B cell (primary cell): ENCODE data around the gene ALDH3B1.

Experiments used
- EZH2 ChIP-seq: IDR thresholded peaks from 2 replicates; pipeline ENCODE4 v1.6.1; 2012; ENCODE audit warnings: borderline replicate concordance, low read depth, mild to moderate bottlenecking, moderate library complexity, low read length; ENCODE audit not compliant: insufficient read depth, poor library complexity, severe bottlenecking
- TF ChIP-seq, protein P1 (sequence below): fragments of 200-600 bp; IDR thresholded peaks from one replicate; pipeline ENCODE4 v1.8.0; 2022; ENCODE audit warnings: antibody characterized with exemption, mild to moderate bottlenecking

- TF ChIP-seq, protein P1, sequence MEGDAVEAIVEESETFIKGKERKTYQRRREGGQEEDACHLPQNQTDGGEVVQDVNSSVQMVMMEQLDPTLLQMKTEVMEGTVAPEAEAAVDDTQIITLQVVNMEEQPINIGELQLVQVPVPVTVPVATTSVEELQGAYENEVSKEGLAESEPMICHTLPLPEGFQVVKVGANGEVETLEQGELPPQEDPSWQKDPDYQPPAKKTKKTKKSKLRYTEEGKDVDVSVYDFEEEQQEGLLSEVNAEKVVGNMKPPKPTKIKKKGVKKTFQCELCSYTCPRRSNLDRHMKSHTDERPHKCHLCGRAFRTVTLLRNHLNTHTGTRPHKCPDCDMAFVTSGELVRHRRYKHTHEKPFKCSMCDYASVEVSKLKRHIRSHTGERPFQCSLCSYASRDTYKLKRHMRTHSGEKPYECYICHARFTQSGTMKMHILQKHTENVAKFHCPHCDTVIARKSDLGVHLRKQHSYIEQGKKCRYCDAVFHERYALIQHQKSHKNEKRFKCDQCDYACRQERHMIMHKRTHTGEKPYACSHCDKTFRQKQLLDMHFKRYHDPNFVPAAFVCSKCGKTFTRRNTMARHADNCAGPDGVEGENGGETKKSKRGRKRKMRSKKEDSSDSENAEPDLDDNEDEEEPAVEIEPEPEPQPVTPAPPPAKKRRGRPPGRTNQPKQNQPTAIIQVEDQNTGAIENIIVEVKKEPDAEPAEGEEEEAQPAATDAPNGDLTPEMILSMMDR: no peak
- TF ChIP-seq EZH2: no peak
Measured at GRCh38 chr11:68048681-68049508, 38.8 kb downstream of the ALDH3B1 start.
